Activated CD8-positive, alpha-beta memory T cell treated with anti-CD3 and anti-CD28 coated beads for 4 hours (primary cell): Measurements from ENCODE around the gene ARID2.

Experiments used
- DNase-seq, 2 donors: peaks; one replicate each; pipeline ENCODE4 v3.0.0-alpha.2; 2020; ENCODE audit warnings: low read depth in 2 of 2

The ARID2 gene

GRCh38 chr12:45762185-45763110 is 32.9 kb downstream of the ARID2 start:
- no peak for DNase-seq

DNA sequence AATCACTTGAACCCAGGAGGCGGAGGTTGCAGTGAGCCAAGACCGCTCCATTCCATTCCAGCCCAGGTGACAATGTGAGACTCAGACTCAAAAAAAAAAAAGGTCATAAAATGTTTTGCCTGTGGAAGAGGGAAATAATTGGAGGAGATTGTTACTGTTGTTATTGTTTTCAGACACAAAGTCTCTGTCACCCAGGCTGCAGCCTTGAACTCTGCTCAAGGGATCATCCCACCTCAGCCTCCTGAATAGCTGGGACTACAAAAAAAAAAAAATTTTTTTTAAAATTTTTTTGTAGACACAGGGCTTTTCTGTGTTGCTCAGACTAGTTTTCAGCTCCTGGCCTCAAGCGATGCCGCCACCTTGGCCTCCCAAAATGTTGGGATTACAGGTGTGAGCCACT is 33.9 kb downstream of the ARID2 start:
- DNase-seq = no peak

DNA sequence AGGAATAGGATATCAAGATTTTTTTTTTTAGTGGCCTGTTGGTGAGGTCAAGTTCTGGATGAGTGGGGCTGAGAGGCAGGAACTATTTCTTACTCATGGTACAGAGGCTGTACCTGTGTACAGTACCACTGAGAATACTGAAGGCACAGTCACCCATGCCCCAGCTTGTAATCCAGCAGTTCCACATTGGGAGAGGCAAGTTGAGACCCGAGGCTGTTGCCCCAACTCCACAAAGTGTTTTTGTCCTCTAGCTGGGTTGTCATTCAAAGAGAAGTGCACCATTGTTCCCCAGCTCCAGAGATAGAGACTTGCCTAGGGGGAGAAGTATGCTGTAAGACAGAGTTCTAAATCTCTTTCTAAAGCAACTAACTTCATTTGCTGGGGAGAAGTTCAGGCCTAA is 38.7 kb downstream of the ARID2 start:
- no peak for DNase-seq

GRCh38 chr12:45773747-45774146 is 44.2 kb downstream of the ARID2 start:
- DNase-seq = no peak

DNA sequence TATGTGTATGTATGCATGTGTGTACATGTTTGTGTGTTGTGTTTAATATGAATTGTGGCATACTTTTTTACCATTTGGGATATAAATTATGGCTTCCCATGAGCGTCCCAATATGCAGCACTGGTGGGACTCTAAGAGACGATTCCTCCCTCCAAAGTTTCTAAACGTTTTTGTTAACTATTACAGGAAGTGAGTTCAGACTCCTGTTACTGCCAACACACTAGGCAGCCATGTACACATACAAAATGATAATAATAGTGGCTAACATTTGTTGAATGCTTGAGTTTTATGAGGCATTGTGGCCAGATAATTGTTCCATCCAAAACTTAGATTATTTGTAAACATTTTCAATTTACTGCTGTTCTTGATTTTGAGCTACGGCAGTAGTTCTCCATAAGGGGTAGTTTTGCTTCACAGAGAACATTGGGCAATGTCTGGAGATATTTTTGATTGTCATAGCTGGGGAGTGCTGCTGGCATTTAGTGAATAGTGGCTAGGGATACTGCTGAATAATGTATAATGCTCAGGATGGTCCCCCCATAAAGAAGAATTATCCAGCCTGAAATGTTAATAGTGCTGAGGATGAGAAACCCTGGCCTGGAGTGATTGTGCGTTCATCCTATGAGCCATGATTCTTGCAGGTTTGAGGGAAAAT is 45.1 kb downstream of the ARID2 start:
- no peak for DNase-seq

DNA sequence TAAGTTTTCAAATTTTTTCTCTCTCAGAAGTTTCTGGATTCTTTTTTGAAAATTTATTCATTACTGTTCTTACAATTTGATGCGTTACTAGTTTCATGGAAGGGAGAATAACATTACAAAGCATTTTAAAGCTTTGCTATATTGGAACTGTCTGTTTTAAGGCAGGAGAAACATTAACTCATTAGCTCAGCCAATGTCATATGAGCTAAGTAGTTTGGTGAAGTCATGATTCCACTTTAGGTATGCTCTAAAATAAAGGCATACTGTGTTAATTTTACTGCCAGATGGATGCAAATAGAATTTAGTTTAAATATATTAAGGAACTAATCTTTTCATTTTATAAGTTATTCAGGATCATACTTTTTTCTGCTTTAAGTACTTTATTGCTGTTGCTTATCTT is 46.0 kb downstream of the ARID2 start:
- no peak for DNase-seq

DNA sequence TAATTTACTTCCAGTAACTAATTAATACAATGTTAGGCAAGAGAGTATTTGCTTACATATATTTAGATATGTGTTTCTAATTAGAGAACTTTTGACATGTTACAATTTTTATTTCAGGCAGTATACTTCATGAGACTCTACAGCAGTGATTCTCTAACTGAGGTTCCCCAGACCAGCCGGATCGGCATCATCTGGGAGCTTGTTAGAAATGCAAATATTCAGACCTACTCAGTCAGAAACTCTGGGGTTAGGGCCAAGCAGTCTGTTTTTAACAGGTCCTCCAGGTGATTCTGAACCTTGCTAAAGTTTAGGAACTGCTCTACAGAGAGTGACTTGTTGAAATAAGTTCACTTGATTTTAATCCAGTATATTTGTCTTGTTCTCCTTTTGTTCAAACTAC is 46.5 kb downstream of the ARID2 start:
- no peak for DNase-seq

DNA sequence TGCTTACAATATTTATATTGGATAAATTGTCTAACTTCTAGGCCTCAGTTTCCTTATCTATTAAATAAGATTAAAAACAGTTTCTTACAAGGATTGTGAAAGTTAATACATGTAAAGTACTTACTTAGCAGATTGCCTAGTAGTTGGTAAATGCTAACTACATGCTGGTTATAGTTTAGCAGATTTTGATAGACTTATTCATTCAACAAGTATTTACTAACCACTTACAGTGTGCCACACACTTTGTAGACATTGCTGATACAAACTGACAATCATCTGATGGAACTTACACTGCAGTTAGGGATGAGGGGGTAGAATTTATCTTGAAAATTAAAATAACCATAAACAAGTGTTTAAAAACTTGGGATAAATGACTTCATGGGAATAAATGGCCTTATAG is 50.4 kb downstream of the ARID2 start:
- no peak for DNase-seq

GRCh38 chr12:45781080-45781479 is 51.6 kb downstream of the ARID2 start:
- DNase-seq = no peak

- no peak for DNase-seq
Measured at GRCh38 chr12:45785315-45785714, 55.8 kb downstream of the ARID2 start.

DNA sequence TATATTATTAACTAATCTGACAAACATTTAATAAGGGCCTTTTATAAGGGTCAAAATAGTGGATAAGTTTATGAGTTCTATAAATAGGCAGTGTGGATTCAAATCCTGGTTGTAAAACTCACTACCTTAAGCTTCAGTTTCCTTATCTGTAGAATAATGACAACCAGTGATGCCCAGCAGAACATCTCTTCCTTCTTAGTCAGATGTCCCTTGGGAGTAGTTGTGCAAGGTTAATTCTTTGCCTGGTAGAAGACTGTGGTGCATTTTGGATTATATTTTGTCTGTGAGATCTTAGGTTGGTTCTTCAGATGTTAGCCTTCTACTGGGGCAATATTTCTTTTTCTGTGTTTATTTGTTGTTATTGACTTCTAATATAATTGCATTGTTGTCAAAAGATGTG is 59.5 kb downstream of the ARID2 start:
- no peak for DNase-seq

DNA sequence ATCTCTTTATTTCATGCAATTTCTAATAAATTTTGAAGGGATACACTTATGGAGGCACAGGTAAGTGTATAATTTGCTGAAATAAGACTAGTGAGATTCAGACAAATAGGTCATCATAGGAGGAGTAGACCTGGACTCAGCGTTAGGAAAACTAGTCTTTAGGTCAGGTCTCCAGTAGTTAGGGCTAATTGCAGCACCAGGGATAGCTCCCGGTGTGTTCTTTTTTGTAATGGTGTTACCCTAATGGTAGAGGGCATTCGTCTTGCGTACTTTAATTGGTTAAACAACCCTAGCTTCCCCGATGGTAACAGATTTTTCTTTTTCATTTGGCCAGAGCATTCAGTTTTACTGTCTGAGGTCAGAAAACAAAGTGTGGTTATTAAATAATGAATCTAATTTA is 64.9 kb downstream of the ARID2 start:
- DNase-seq = no peak

DNA sequence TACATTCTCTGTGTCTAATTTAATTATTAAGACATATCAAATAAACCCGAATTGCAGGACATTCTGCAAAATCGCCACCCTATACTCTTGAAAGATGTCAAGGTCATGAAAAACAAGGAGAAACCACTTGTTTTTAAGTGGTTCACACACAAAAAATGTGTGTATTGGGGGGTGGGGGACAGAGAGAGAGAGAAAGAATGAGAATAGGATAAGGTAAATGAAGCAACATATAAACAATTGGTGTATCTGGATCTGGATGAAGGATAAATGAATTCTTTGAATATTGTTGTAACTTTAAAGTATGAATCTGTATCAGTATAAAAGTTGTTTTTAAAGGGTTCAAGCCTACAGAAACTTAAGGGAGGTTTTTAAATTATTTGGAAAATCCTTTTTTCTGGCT is 72.1 kb downstream of the ARID2 start:
- DNase-seq = no peak

- DNase-seq = no peak
Measured at GRCh38 chr12:45803111-45803510, 73.6 kb downstream of the ARID2 start.

- no peak for DNase-seq
Measured at GRCh38 chr12:45816652-45817051, 87.1 kb downstream of the ARID2 start.

- DNase-seq = no peak
Measured at GRCh38 chr12:45827974-45828373, 98.5 kb downstream of the ARID2 start.

DNA sequence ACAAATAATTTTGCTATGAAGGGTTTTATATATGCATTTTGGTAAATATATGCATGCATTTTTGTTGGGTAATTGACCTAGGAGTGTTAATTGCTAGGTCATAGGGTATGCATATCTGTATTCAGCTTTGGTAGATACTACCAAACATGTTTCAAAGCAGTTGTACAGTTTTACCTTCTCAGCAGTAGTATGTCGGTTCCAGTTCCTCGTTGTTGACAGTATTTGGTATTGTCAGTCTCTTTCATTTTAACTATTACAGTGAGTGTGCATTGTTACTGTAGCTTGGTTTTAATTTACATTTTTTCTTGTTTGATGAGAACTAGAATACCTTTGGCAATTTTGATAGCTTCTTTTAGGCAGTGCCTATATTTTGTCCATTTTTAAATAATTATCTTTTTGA is 98.9 kb downstream of the ARID2 start:
- DNase-seq = no peak

GRCh38 chr12:45831590-45831989 is 102.1 kb downstream of the ARID2 start:
- DNase-seq = no peak

GRCh38 chr12:45833401-45833800 is 103.9 kb downstream of the ARID2 start:
- no peak for DNase-seq

DNA sequence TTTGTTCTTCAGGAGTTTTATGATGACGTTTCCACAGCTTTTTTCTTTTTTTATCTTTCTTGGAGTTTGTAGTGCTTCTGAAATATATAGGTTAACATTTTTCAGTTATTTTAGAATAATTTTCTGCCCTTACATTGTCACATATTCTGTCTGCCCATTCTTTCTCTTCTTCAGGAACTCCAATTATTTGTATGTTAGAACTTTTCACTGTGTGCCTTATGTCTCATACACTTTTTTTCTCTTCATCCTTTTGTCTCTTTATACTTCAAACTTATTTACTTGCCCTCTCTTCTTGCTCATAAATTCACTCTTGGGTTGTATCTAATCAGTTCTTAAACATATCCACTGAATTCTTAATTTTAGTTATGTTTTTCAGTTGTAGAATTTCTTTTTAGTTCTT is 105.3 kb downstream of the ARID2 start:
- DNase-seq = no peak

DNA sequence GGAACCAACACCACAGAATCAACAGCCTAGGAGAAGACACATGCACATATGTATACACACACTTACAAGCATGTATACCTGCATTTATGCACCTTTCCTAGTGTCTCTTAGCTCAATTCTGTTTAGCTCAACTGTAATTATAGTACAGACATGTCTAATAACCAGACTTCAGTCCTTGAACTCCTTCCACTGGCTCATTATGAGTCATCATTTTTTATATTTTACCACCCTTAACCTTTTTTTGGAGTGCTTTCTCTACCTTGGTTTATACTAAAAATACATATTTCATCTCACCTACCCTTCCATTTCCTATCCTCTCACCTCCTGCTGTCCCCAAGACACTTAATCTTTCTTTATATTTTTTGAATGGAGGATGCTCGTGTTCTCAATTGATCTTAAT is 110.4 kb downstream of the ARID2 start:
- DNase-seq = no peak

DNA sequence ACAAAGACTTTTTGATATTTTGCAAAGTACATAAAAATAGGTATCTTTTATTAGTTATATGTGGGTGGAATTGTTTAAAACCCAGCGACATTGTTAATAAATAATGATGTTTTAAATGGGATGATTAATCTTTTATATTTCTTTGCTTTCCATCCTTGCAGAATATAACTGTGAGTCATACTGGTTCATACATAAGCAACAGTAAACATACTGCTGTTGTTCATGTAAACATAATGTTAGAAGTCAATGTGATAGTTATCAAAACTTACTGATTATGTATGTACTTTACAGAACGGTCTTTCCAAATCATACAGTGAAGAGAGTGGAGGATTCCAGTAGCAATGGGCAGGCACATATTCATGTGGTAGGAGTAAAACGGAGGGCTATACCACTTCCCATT is 119.8 kb downstream of the ARID2 start:
- no peak for DNase-seq

GRCh38 chr12:45850302-45850701 is 120.8 kb downstream of the ARID2 start:
- no peak for DNase-seq
